GM12874 (cell line): ENCODE measurements around the gene UACA.

ENCODE experiments used
- CTCF ChIP-seq: IDR thresholded peaks from 2 replicates; pipeline ENCODE4 v1.5.1; 2011; ENCODE audit warnings: low read depth, mild to moderate bottlenecking, control low read depth, low read length, moderate library complexity; ENCODE audit not compliant: insufficient read depth

Gene UACA

GRCh38 chr15:70687482-70687881, 75.9 kb downstream of the UACA start:
- TF ChIP-seq CTCF: no peak

- no peak for TF ChIP-seq CTCF
Measured at GRCh38 chr15:70680817-70681216, 82.5 kb downstream of the UACA start.

- no peak for TF ChIP-seq CTCF
Measured at GRCh38 chr15:70679919-70680231, 83.5 kb downstream of the UACA start.

- TF ChIP-seq CTCF: no peak
Measured at GRCh38 chr15:70672081-70672480, 91.3 kb downstream of the UACA start.

DNA sequence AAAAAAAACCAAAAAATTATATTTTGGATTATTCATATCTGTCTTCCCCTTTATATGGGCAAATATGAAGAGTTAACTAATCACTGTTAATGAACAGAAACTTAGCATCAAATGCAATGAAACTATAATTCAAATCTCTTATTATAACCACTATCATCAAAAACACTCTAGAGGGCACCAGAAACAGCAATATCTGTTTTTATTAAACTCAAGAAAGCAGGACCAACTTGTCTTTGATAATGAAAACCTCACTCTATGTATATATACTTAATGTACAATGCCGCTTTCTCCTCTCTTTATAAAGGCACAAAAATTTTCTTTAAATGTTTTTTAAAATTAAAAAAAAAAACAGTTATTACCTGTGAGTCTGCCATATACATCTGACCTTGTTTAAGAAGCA, 92.7 kb downstream of the UACA start:
- no peak for TF ChIP-seq CTCF

GRCh38 chr15:70669966-70670658, 93.2 kb downstream of the UACA start:
- TF ChIP-seq CTCF: no peak

DNA sequence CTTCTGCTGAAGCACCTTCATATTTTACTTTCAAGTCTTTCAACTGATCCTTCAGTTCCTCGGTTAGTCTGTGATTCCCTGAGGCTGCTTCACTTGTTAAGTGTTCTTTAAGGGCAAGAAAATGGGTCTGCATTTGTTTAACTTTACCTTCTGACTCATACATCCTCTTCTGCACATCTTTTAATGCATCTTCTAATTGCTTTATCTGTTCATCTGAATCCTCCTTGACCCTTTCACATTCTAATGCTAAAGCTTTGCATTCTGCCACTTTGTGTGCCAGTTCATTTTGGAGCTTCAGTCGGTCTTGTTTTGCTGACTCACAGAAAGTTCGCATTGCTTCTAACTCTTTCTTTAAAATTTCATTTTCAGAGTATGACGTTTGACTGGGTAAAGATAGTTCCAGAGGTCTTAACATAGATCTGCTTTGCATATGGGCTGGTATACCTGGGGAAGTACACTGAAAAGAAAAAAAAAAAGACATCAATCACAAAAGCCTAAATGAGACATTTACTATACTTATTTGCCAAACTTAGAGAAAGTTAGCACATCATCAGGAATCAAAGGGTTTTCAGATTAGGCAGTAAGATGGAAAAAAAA, 94.3 kb downstream of the UACA start:
- TF ChIP-seq CTCF: no peak
